ENCODE measurements around the gene KDM4B.
"Not testable (repeated sequence)": the region's sequence is repeated elsewhere in the genome, so short reads cannot be mapped to it uniquely, and the experiment has no call there.

The KDM4B gene

DNA sequence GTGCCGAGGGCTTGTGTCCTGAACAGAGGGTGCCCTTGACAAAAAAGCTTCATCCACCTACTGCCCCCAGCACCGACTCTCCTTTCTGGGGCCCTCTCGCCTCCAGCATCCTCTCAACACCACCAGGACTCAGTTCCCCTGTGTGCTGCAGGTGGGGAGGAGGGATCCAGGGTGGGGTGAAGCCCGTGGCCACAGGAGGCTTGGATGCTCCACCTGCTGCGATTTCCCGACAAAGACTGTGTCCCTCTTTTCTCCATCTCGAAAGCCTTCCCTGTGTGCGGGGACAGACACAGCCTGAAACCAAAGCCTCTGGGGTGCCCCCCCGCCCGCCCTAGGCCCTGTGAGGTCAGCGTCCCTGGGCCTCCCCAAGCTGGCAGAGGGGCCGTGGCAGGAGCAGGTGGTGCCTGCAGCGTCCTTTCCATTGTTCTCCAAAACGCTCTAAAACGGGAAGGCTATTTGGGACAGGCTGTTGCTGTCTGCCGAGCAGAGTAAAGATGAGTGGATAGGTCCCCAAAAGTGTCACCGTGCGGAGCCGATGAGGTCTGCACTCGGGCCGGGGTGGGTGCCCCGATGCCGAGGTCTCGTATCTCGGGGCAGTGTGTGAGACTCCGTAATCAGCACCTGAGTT lies 186.0 kb downstream of the KDM4B start:
- no peak for DNase-seq

DNA sequence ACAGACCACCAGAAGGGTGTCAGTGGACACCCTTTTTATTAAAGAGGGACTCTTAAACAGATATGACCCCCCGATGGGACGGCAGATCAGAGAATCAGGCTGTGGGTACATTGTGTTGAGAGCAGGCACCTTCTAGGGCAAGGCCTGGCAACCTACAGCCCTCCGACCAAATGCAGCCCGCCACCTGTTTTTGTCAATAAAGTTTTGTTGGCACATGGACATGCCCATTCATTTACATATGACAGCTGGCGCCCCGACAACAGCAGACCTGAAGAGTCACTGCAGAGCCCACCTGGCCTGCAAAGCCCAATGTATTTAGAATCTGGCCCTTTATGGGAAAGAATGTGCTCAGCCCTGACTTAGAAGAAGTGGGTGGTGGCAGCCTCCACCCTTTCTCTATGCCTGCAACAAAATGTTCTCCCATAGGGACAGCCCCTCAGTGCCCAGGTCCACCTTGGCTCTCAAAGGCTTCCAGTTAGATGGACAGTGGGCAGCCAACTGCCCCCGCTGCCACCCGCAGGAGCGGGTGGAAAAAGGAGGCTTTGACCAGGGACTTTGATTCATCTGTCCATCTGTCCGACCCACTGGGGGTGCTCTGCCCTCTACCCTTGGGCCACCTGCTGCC lies 186.8 kb downstream of the KDM4B start:
- DNase-seq: no peak

GRCh38 chr19:5156231-5156986 lies 187.5 kb downstream of the KDM4B start:
- no peak for DNase-seq

DNA sequence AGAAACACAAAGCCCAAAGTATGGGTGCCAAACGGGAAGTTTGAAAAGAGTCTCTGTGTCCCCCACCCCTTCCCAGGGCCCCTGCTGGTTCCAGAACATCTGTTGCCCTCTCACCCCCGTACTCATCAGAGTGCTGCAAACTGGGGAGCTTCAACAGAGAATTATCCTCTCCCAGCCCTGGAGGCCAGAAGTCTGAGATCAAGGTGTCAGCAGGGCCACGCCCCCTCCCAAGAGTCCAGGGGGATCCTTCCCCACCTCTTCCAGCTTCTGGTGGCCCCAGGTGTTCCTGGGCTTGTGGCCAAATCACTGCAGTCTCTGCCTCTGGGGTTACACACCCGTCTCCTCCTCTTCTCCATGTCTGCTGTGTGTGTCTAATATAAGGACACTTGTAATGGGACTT lies 188.3 kb downstream of the KDM4B start:
- no peak for DNase-seq

- DNase-seq: not testable (repeated sequence)
Measured at GRCh38 chr19:5158549-5159134, 189.7 kb downstream of the KDM4B start.

GRCh38 chr19:5160158-5160795 lies 191.4 kb downstream of the KDM4B start:
- not testable (repeated sequence) for DNase-seq

- not testable (repeated sequence) for DNase-seq
Measured at GRCh38 chr19:5164845-5165696, 196.2 kb downstream of the KDM4B start.

GRCh38 chr19:5165697-5166019 lies 196.7 kb downstream of the KDM4B start:
- no peak for DNase-seq

- DNase-seq: no peak
Measured at GRCh38 chr19:5166262-5166661, 197.3 kb downstream of the KDM4B start.

GRCh38 chr19:5170329-5170745 lies 201.4 kb downstream of the KDM4B start:
- DNase-seq: peak; percentile 12 to 56 (median 33)

DNA sequence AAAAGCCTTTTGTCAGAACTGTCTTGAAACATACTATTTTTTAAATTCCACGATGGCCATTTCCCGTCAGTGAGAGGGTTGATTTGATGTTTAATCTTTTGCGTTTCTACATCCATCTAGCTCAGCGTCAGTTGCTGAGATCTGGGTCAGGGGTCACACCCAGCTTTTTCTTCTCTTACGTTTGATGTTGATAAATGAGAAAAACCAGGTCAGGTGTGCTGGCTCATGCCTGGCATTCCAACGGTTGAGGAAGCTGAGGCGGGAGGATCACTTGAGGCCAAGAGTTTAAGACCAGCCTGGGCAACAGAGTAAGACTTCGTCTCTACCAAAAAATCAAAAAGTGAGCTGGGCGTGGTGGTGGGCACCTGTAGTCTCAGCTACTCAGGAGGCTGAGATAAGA lies 202.8 kb downstream of the KDM4B start:
- no peak for DNase-seq

GRCh38 chr19:5172859-5173630 lies 204.1 kb downstream of the KDM4B start:
- DNase-seq: no peak

- no peak for DNase-seq
Measured at GRCh38 chr19:5173993-5174392, 205.1 kb downstream of the KDM4B start.

- DNase-seq: no peak
Measured at GRCh38 chr19:5177745-5178450, 209.0 kb downstream of the KDM4B start.

DNA sequence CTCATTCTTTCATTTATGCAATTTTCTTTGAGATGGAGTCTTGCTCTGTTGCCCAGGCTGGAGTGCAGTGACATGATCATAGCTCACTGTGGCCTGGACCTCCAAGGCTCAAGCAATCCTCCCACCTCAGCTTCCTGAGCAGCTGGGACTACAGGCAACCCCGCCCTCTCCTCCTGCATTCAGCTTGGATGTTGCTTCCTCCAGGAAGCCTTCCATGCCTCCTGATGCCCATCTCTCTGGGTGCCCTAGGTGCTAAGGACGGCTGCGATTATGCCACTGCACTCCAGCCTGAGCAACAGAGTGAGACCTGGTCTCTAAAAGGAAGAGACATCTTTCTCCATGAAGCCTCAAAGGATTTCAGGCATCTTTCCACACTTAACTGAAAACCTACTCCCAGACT lies 209.9 kb downstream of the KDM4B start:
- DNase-seq: no peak

GRCh38 chr19:5179256-5179655 lies 210.3 kb downstream of the KDM4B start:
- no peak for DNase-seq

GRCh38 chr19:5181329-5181728 lies 212.4 kb downstream of the KDM4B start:
- DNase-seq: no peak

DNA sequence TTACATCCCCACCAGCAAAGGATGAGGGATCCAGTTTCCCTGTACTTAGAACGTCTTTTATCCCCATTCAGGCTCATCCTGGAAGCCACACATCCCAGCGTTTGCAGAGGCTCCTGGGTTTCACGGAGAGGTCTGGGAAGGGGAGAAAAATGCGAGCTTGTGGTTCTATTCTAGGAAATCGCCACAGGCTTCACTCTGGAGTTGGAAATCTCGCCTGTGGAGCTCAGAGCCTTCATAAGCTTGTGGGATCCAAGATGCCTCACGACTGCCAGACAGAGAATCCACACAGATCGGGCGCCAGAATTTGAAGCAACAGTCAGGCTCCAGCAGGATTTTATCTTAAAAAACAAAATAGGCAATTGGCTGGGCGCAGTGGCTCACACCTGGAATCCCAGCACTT lies 213.8 kb downstream of the KDM4B start:
- no peak for DNase-seq

- no peak for DNase-seq
Measured at GRCh38 chr19:5183616-5184015, 214.7 kb downstream of the KDM4B start.

DNA sequence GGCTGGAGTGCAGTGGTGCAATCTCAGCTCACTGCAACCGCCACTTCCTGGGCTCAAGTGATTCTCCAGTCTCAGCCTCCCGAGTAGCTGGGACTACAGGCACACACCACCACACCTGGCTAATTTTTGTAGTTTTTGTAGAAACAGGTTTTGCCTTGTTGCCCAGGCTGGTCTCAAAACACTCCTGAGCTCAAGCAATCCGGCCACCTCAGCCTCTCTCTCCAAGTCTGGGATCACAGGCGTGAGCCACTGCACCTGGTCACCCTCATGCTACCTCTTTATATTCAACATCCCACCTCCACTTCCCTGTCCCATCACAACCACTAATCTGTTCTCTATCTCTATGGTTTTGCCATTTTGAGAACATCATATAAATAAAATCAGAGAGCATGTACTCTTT lies 216.0 kb downstream of the KDM4B start:
- DNase-seq: no peak
